GM18867 (cell line): ENCODE results near the gene CENPX.
"Not testable (repeated sequence)": the region's sequence is repeated elsewhere in the genome, so short reads cannot be mapped to it uniquely, and the experiment has no call there.

ENCODE experiments used
- ATAC-seq: cut with Tn5 transposase; IDR thresholded peaks from one replicate; pipeline ENCODE4 v1.9.1; 2021; ENCODE audit warnings: mild to moderate bottlenecking, moderate library complexity; ENCODE audit not compliant: unreplicated experiment

Gene CENPX

DNA sequence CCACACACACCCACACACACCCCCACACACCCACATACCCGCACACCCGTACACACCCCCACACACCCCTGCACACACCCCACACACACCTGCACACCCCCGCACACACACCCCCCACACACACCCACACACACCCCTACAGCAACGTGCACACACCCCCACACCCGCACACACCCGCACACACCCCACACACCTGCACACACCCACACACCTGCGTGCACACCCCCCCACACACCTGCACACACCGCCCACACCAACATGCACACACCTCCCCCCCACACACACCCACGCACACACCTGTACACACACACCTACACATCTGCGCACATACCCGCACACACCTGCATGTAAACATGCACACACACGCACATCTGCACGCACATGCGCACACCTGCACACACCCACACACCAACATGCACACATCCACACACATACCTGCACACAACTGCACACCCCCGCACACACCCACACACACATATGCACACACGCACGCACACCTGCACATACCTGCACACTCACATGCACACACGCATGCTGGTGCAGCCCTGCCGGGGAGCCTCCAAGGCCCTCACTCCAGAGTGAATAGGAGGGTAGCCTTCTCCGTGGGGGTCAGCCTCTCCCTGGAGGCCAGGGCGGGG is 37.8 kb downstream of the CENPX start:
- no peak for ATAC-seq

DNA sequence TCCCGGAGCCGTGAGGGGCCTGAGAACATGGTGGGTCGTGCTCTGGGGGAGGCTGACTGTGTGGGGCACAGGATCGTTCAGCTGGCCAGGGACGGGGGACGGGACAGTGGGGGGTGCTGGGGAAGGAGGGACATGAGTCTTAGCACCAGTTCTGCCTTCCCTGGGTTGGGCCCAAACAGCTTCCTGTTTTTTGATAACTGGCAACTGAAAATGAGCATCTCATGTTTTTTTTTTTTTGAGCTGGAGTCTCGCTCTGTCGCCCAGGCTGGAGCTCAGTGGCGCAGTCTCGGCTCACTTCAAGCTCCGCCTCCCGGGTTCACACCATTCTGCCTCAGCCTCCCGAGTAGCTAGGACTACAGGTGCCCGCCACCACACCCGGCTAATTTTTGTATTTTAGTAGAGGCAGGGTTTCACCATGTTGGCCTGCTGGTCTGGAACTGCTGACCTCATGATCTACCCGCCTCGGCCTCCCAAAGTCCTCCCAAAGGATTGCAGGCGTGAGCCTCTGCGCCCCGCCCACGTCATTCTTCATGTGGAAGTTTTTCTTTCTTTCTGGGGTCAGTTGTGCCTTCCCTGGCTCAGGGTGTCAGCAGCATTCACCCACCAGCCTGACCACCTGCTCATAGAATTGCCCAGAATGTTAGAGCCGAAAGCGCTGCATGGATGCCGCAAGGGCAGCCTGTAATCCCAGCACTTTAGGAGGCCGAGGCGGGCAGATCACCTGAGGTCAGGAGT is 38.9 kb downstream of the CENPX start:
- ATAC-seq = no peak

GRCh38 chr17:81983011-81983638 is 39.6 kb downstream of the CENPX start:
- ATAC-seq = no peak

DNA sequence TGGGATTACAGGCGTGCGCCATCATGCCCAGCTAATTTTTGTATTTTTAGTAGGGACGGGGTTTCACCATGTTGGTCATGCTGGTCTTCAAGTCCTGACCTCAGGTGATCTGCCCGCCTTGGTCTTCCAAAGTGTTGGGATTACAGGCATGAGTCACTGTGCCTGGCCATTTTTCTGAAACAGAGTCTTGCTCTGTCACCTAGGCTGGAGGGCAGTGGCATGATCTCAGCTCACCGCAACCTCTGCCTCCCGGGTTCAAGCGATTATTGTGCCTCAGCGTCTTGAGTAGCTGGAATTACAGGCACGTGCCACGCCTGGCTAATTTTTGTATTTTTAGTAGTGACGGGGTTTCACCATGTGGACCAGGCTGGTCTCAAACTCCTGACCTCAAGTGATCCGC is 41.2 kb downstream of the CENPX start:
- not testable (repeated sequence) for ATAC-seq

DNA sequence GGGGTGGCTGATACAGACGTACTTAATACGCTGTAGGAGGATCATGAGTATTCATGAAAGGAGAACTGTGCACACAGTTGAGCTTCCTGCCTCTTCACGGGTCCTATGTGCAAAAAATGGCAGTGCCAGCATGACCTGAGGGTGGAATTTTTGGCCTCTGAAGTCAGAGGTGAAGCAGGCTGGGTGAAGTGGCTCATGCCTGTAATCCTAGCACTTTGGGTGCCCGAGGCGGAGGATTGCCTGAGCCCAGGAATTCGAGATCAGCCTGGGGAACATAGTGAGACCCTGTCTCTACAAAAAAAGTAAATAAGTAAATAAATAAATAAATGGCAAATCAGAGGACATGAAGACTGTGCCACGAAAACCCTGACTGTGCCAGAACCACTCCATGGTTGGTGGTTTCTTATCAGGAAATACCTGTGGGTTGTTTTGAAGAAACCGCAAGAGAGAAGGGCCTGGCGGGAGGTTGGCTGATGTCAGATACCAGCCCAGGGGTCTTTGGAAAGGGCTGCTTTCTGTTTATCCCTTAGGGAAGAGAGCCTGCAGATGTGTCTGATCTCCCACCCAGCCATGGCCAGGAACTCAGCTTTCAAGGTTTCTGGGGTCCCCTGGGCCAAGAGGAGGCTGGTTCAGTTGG is 41.9 kb downstream of the CENPX start:
- no peak for ATAC-seq

- ATAC-seq = no peak
These were observed 42.6 kb downstream of the CENPX start for GRCh38 chr17:81980122-81980521.

DNA sequence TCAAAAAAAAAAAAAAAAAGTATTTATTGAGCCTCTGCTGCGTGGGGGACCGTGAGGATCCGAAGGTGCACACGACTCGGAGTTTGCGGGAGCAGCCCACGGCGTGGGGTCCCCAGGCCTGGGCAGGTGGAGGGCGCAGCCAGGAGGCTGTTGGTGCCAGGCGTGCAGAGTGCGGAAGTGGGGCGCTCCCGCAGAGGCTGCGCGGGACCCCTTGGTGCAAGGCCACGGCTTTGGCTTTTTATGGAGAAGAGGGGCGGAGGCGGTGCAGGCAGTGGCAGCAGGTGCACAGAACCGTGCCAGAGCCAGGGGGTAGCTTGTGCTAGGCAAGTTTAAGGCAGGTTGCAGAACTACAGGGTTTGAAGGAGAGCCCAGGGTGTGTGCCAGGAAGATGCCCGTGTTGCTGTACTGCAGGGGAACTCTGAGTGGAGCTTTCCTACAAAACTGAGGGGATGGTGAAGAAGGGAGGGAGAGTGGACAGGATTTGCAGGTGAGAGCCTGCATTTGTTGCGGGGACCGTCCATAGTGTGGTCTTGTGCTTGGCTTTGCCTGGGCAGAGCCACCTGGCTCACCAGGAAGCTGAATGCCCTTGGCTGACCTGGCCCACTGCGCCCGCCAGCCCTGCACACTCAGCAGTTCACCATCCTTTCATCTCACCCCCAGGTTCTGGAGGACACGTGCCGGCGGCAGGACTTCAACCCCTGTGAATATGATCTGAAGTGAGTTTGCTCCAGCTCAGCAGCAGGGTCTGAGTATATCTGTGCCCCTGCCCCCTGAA is 44.0 kb downstream of the CENPX start:
- no peak for ATAC-seq

- ATAC-seq = peak; percentile 83
These were observed 45.4 kb downstream of the CENPX start, which contains the start of gene ASPSCR1 for GRCh38 chr17:81977211-81977808. TSS of gene ASPSCR1 (plus strand) at chr17:81977629. CDS start at chr17:81977647, 18 bp downstream.

DNA sequence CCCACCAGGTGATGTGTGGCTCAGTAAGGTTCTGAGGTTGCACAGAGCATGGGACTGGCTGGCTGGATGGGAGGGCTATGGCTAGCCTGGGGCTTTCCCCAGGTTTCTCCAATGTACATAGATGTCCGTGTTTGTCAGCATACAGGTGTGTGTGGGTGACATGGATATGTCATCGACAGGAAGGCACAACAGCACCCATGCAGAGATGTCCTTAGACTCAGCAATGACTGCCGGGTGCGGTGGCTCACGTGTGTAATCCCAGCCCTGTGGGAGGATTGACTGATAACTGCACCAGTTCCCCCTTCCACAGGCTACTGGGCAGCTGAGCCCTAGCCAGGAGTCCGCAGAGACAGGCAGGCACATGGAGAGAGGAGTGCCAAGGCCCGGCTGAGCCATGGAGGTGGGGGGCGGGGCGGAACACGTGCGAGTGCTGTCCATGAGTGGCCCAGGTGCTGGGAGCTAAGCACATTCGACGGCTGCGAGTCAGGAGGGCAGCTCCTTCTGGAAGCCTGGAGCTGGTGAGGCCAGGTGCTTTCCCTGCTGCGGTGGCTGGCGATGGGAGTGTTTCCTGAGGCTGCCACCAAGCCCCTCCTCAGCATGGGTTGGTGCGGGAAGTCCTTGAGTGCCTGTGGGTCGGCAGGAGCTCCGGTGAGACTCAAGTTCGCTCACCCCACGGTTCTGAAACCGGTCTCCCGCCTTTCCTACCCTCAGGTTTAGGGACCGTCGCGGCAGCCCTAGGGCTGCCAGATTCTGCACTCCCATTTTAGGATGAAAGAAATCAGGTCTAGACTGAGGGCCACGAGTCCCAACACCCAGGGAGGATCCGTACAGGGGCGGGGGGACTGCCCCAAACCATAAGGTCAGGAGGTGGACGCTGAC is 46.1 kb downstream of the CENPX start:
- no peak for ATAC-seq

GRCh38 chr17:81973432-81973831 is 49.2 kb downstream of the CENPX start:
- no peak for ATAC-seq

DNA sequence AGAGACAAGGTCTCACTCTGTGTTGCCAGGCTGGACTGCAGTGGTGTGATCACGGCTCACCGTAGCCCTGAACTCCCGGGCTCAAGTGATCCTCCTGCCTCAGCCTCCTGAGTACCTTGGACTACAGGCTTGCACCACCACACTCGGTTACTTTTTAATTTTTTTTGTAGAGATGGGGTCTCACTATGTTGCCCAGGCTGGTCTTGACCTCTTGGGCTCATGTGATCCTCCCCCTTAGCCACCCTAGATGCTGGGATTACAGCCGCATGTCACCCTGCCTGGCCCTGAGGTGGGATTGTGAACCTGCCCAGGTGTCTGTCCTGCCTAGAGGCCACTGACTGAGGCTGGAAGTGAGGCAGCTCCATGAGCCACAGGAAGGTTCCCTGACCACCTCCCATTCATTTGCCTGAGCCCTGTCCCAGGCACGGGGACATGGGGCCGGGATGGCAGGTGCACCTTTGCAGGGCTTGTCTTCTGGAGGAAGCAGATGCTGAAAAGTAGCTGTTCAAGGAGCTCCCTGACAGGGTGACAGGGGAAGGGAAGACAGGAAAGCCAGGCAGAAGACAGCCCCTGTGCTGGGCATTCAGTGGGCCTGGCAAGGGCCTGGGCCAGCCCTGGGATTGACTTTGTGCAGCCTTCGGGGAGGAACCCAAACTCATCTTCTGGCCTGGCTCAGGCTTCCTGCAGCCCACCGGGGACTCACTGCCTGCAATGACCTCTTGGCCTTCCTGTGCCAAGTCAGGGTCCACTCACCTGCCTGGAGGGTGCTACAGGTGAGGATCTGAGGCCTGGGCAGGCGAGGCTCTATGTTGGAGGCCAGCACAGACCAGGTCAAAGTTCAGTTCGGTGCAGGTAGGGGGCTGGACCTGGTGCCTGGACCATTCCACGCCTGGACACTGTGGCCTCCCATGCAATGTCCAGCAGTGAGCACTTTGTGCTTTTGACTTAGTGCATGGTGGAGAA is 53.5 kb downstream of the CENPX start:
- no peak for ATAC-seq
